Pancreas (tissue), 10 donors: ENCODE measurements around the gene ROR1. TPM values are rescaled to one million over a fixed set of nuclear protein-coding genes. Genes with fewer than 3 reads are reported as not detected.

ENCODE experiments used
- ATAC-seq, 4 donors: fragments of 200-7000 bp; cut with Tn5 transposase; one replicate each; pipeline versions ENCODE4 v1.8.0 to v1.9.1; 2020; ENCODE audit warnings: mild to moderate bottlenecking in 4 of 4, moderate library complexity in 4 of 4
- DNase-seq, 6 donors: peaks; one replicate each; pipeline ENCODE4 v3.0.0-alpha.2; 2020
- FAIRE-seq: peaks from 2 replicates; lab custom pipeline; 2012; peaks lifted over from hg19 to GRCh38; lab: Jason Lieb, UNC
- H3K27ac ChIP-seq, 4 donors: fragments of 200-600 bp; sonication (generic); 1 replicate in 3 of 4; 2 replicates in 1 of 4; pipeline versions ENCODE4 v1.5.0 to v1.8.0; 2020
- H3K27me3 ChIP-seq, 4 donors: fragments of 200-600 bp; one replicate each; pipeline ENCODE4 v1.8.0; 2021
- H3K36me3 ChIP-seq, 3 donors: fragments of 200-600 bp; sonication (generic) in 1 of 3; one replicate each; pipeline versions ENCODE4 v1.5.0 to v1.8.0; 2020 to 2021
- H3K4me1 ChIP-seq, 3 donors: fragments of 200-600 bp; one replicate each; pipeline ENCODE4 v1.8.0; 2021
- H3K4me3 ChIP-seq, 4 donors: fragments of 200-600 bp; sonication (generic) in 2 of 4; one replicate each; pipeline versions ENCODE4 v1.5.0 to v1.8.0; 2020 to 2021
- H3K9me3 ChIP-seq, 4 donors: fragments of 200-600 bp; one replicate each; pipeline ENCODE4 v1.8.0; 2021
- CTCF ChIP-seq, 4 donors: fragments of 200-600 bp; sonication (generic) in 3 of 4; IDR thresholded peaks; one replicate each; pipeline versions ENCODE4 v1.5.0 to v1.8.0; 2021; ENCODE audit warnings: antibody characterized with exemption in 4 of 4
- WGBS, 2 donors: extraction: QIAGEN DNeasy Blood & Tissue Kit; methylation state at CpG; one replicate each; pipeline ENCODE4 v1.1.7; 2013; 5-methylcytosine and 5-hydroxymethylcytosine counted together
- intact Hi-C, 3 donors: fragments of 100-400 bp; cut with DNase I; formaldehyde crosslinking; loops; one replicate each; pipeline versions ENCODE4 v1.11.1 to v1.14.2; 2022
- polyA plus RNA-seq, 2 donors: library from polyadenylated mRNA; stranded (reverse); fragments of 200-250 nt; gene quantifications; one replicate each; pipeline ENCODE4 v1.2.3, GENCODE V29; 2013
- total RNA-seq, 6 donors: library from RNA; stranded (reverse); fragmentation: NEBNext Ultra II Directional in 4 of 6; extraction: Animal tissue kit (Norgen Biotek cat#: 25700) in 4 of 6; gene quantifications; one replicate each; pipeline versions ENCODE4 v1.2.1 to v1.2.4, GENCODE V29; 2021 to 2023
- donor health status: healthy with polysubstance abuse.
- donor health status: DM: no; HTN: no; CAD: no; lungs with moderate emphysema.
- donor health status: DM: no; HTN: no; CAD: no.
- donor health status: control.
- donor health status: control.
- donor health status: Bipolar disorder and iron deficiency.
- donor health status: DM: yes; HTN: yes; CAD: no.
- donor health status: DM: no; HTN: no; CAD: no.
- donor health status: DM: no; HTN: no; CAD: no.
- donor health status: DM: yes; HTN: yes; CAD: no.

Gene ROR1
- total and polyA plus RNA-seq, 8 donors, result 1.3 to 18.5 (median 7.3) TPM

GRCh38 chr1:63908016-63908415, 134.2 kb downstream of the ROR1 start:
- FAIRE-seq, result no peak

GRCh38 chr1:63909526-63909925, 135.7 kb downstream of the ROR1 start:
- no peak overlapping the region for H3K4me3 ChIP-seq
- no peak overlapping the region for H3K27ac ChIP-seq
- no peaks in the 10 kb centered on the region for H3K9me3 ChIP-seq
- peaks cover 20 to 39% (median 29%) of the 10 kb centered on the region in 3 donors for H3K4me1 ChIP-seq
- FAIRE-seq (no peak), DNase-seq (no peak), ATAC-seq (no peak)
- H3K36me3 ChIP-seq, result no peaks in the 10 kb centered on the region
- WGBS, 2 donors, result 78 to 82% methylated on average over 6 of the region's 6 CpGs
- TF ChIP-seq CTCF (IDR thresholded peaks at IDR 0.05), result no peak
- no peaks in the 10 kb centered on the region for H3K27me3 ChIP-seq
- intact Hi-C loops, result no loop called here

More at GRCh38 chr1:63908016-63908415, 134.2 kb downstream of the ROR1 start:
- DNase-seq (no peak), ATAC-seq (no peak)
- peaks cover 16 to 34% (median 29%) of the 10 kb centered on the region in 3 donors for H3K4me1 ChIP-seq
- no peak overlapping the region for H3K27ac ChIP-seq
- H3K4me3 ChIP-seq, result no peak overlapping the region
- TF ChIP-seq CTCF (IDR thresholded peaks at IDR 0.05), result no peak
- H3K36me3 ChIP-seq, result no peaks in the 10 kb centered on the region
- H3K9me3 ChIP-seq, result no peaks in the 10 kb centered on the region
- intact Hi-C loops, result no loop called here
- H3K27me3 ChIP-seq, result no peaks in the 10 kb centered on the region
- WGBS, 2 donors, result 44 to 53% methylated on average over 1 of the region's 1 CpG

- intact Hi-C loops, result no loop called here
- Histone ChIP-seq H3K9me3 (no peaks in the 10 kb centered on the region), H3K36me3 (no peaks in the 10 kb centered on the region), H3K4me3 (no peak overlapping the region), H3K27ac (no peak overlapping the region), H3K4me1 (peaks cover 34 to 43% (median 38%) of the 10 kb centered on the region in 3 donors), H3K27me3 (no peaks in the 10 kb centered on the region)
- WGBS, 2 donors, result 89 to 91% methylated on average over 4 of the region's 4 CpGs
- ATAC-seq (no peak), FAIRE-seq (no peak), DNase-seq (no peak)
- no peak for TF ChIP-seq CTCF (IDR thresholded peaks at IDR 0.05)
Observed at GRCh38 chr1:63911049-63911448, 137.2 kb downstream of the ROR1 start.

- FAIRE-seq, result no peak
- intact Hi-C loops, result no loop called here
- H3K9me3 ChIP-seq, result no peaks in the 10 kb centered on the region
- DNase-seq, result no peak
- no peak overlapping the region for H3K4me3 ChIP-seq
- TF ChIP-seq CTCF (IDR thresholded peaks at IDR 0.05), result no peak
- H3K27me3 ChIP-seq, result no peaks in the 10 kb centered on the region
- H3K4me1 ChIP-seq, result peaks cover 39 to 44% (median 41%) of the 10 kb centered on the region in 3 donors
- WGBS, 2 donors, result 46 to 47% methylated on average over 5 of the region's 5 CpGs
- no peak for ATAC-seq
- H3K27ac ChIP-seq, result no peak overlapping the region
- no peaks in the 10 kb centered on the region for H3K36me3 ChIP-seq
Observed at GRCh38 chr1:63912643-63913042, 138.8 kb downstream of the ROR1 start.

GRCh38 chr1:63913533-63913932, 139.7 kb downstream of the ROR1 start:
- DNase-seq, result no peak
- no peak for FAIRE-seq
- Histone ChIP-seq H3K4me1 (peaks cover 39 to 43% (median 40%) of the 10 kb centered on the region in 3 donors), H3K27me3 (no peaks in the 10 kb centered on the region), H3K9me3 (no peaks in the 10 kb centered on the region), H3K27ac (no peak overlapping the region), H3K36me3 (no peaks in the 10 kb centered on the region), H3K4me3 (no peak overlapping the region)
- TF ChIP-seq CTCF (IDR thresholded peaks at IDR 0.05), result no peak
- no peak for ATAC-seq
- intact Hi-C loops, result no loop called here
- WGBS, 2 donors, result 84 to 85% methylated on average over 10 of the region's 10 CpGs
